Measurements from ENCODE around the gene THSD4.

DNA sequence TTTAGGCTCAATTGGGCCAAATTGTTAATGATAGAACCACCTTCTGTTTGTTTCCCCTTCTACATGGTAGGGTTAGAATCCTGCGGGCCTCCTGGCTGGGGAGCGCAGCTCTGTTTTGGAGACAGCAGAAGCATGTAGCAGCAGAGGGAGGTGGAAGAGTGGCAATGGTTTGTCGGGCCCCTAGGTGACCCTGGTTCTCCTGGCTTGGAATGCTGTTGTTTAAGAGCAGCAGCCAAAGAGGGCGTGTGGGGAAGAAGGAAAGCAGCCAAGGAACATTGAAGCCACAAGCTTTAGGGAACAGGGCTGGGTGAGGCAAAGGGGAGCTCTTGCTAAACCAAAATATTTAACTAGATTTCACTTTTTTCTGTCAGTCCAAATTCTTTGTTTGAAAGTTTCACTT, 481.4 kb downstream of the THSD4 start:
- TF ChIP-seq CTCF (IDR thresholded peaks at IDR 0.05 in 2 of 3, conservative IDR thresholded peaks at IDR 0.05 in 1 of 3; ENCODE audit: insufficient read depth in 2 of 3, low read depth in 1 of 3, low read length in 3 of 3) (no peak), EZH2 (IDR thresholded peaks at IDR 0.05; ENCODE audit: borderline replicate concordance, low read depth, low read length) (no peak), GABPA (tag; conservative IDR thresholded peaks at IDR 0.05; ENCODE audit: low read depth) (no peak), CCAR2 (IDR thresholded peaks at IDR 0.05; ENCODE audit: low read depth, low read length) (no peak)
- TF ChIP-seq, protein P1, sequence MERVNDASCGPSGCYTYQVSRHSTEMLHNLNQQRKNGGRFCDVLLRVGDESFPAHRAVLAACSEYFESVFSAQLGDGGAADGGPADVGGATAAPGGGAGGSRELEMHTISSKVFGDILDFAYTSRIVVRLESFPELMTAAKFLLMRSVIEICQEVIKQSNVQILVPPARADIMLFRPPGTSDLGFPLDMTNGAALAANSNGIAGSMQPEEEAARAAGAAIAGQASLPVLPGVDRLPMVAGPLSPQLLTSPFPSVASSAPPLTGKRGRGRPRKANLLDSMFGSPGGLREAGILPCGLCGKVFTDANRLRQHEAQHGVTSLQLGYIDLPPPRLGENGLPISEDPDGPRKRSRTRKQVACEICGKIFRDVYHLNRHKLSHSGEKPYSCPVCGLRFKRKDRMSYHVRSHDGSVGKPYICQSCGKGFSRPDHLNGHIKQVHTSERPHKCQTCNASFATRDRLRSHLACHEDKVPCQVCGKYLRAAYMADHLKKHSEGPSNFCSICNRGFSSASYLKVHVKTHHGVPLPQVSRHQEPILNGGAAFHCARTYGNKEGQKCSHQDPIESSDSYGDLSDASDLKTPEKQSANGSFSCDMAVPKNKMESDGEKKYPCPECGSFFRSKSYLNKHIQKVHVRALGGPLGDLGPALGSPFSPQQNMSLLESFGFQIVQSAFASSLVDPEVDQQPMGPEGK (CRISPR knock-in tag; IDR thresholded peaks at IDR 0.05; ENCODE audit: borderline replicate concordance): no peak
